HUDEP-2 (cell line): ENCODE measurements around the gene LRIG1.

Experiments used
- DNase-seq, 76 experiments: peaks; one replicate each; lab custom pipeline; 2025; ENCODE audit not compliant: unreplicated experiment in 76 of 76; lab: John Stamatoyannopoulos, UW

The LRIG1 gene

GRCh38 chr3:66449411-66449974, 51.3 kb downstream of the LRIG1 start:
- DNase-seq, result no peak

- DNase-seq, result no peak
These were observed 56.6 kb downstream of the LRIG1 start for GRCh38 chr3:66444146-66444644.

- DNase-seq, result no peak
These were observed 57.6 kb downstream of the LRIG1 start for GRCh38 chr3:66443118-66443803.

GRCh38 chr3:66442254-66443117, 58.3 kb downstream of the LRIG1 start:
- no peak for DNase-seq

- no peak for DNase-seq
These were observed 59.1 kb downstream of the LRIG1 start for GRCh38 chr3:66441692-66442091.

- DNase-seq, result no peak
These were observed 59.7 kb downstream of the LRIG1 start for GRCh38 chr3:66441129-66441528.

GRCh38 chr3:66439666-66440344, 61.0 kb downstream of the LRIG1 start:
- DNase-seq, result peak in 2 of 76 experiments; percentile 6 to 8

GRCh38 chr3:66438046-66438445, 62.8 kb downstream of the LRIG1 start:
- DNase-seq, result no peak

- no peak for DNase-seq
These were observed 63.4 kb downstream of the LRIG1 start for GRCh38 chr3:66437341-66437929.

- peak in 1 of 76 experiments; percentile 0 for DNase-seq
These were observed 64.8 kb downstream of the LRIG1 start for GRCh38 chr3:66435989-66436388.

GRCh38 chr3:66434726-66435125, 66.1 kb downstream of the LRIG1 start:
- no peak for DNase-seq

GRCh38 chr3:66433522-66433782, 67.4 kb downstream of the LRIG1 start:
- DNase-seq, result no peak

GRCh38 chr3:66432767-66433521, 67.9 kb downstream of the LRIG1 start:
- no peak for DNase-seq

- DNase-seq, result no peak
These were observed 68.6 kb downstream of the LRIG1 start for GRCh38 chr3:66432041-66432766.

- DNase-seq, result no peak
These were observed 69.3 kb downstream of the LRIG1 start for GRCh38 chr3:66431494-66431893.

- DNase-seq, result no peak
These were observed 69.9 kb downstream of the LRIG1 start for GRCh38 chr3:66430876-66431275.

GRCh38 chr3:66428733-66429132, 72.1 kb downstream of the LRIG1 start:
- no peak for DNase-seq

GRCh38 chr3:66427951-66428474, 72.8 kb downstream of the LRIG1 start:
- no peak for DNase-seq

- DNase-seq, result no peak
These were observed 73.5 kb downstream of the LRIG1 start for GRCh38 chr3:66427352-66427751.
